NCI-H510A treated with DMSO at 0.1 percent for 48 hours (cell line): ENCODE measurements around the gene DMWD.
"Not testable (repeated sequence)": the region's sequence is repeated elsewhere in the genome, so short reads cannot be mapped to it uniquely, and the experiment has no call there.

ENCODE experiments used
- DNase-seq: peaks from one replicate; lab custom pipeline; 2025; lab: John Stamatoyannopoulos, UW

Gene DMWD

GRCh38 chr19:45816236-45817009 lies 23.8 kb upstream of the DMWD start:
- no peak for DNase-seq

GRCh38 chr19:45815481-45816216 lies 23.0 kb upstream of the DMWD start:
- DNase-seq: no peak

- DNase-seq: no peak
These were observed 22.3 kb upstream of the DMWD start, which contains the start of gene RSPH6A for GRCh38 chr19:45814851-45815480. Gene RSPH6A (minus strand): TSS chr19:45815308. CDS start chr19:45815176, 132 bp downstream.

GRCh38 chr19:45814166-45814780 lies 21.6 kb upstream of the DMWD start:
- no peak for DNase-seq

GRCh38 chr19:45812297-45812696 lies 19.7 kb upstream of the DMWD start:
- no peak for DNase-seq

- DNase-seq: peak; percentile 95
These were observed 17.1 kb upstream of the DMWD start for GRCh38 chr19:45809643-45810159.

GRCh38 chr19:45805719-45806118 lies 13.1 kb upstream of the DMWD start:
- DNase-seq: no peak

- DNase-seq: no peak
These were observed 12.2 kb upstream of the DMWD start for GRCh38 chr19:45804959-45805230.

- no peak for DNase-seq
These were observed 11.7 kb upstream of the DMWD start for GRCh38 chr19:45804140-45804958.

GRCh38 chr19:45801603-45802175 lies 9.0 kb upstream of the DMWD start:
- DNase-seq: no peak

GRCh38 chr19:45800070-45800553 lies 7.5 kb upstream of the DMWD start:
- no peak for DNase-seq

GRCh38 chr19:45799541-45799940 lies 6.9 kb upstream of the DMWD start:
- DNase-seq: not testable (repeated sequence)

GRCh38 chr19:45798995-45799517 lies 6.4 kb upstream of the DMWD start:
- DNase-seq: peak; percentile 73

- no peak for DNase-seq
These were observed 2.0 kb upstream of the DMWD start for GRCh38 chr19:45794627-45795026.

GRCh38 chr19:45793876-45794275 lies 1.2 kb upstream of the DMWD start:
- no peak for DNase-seq

GRCh38 chr19:45793178-45793564 lies 526 bp upstream of the DMWD start:
- DNase-seq: no peak

- DNase-seq: no peak
These were observed 738 bp downstream of the DMWD start for GRCh38 chr19:45791744-45792469.

- DNase-seq: no peak
These were observed 1.7 kb downstream of the DMWD start for GRCh38 chr19:45790942-45791341.

- DNase-seq: no peak
These were observed 3.4 kb downstream of the DMWD start for GRCh38 chr19:45789035-45789786.
